ENCODE results near the gene SPTBN4. TPM values are rescaled to one million over a fixed set of nuclear protein-coding genes. Genes with fewer than 3 reads are reported as not detected.

Gene SPTBN4
- total RNA-seq, 1 experiment from 2014 or later: 1.9 TPM

GRCh38 chr19:40464059-40465024 is 2.5 kb upstream of the SPTBN4 start:
- peak overlapping the region; percentile 89 for H3K4me3 ChIP-seq (ENCODE audit: low read length)
- no peak overlapping the region for H2AFZ ChIP-seq (ENCODE audit: low read length)
- H3K36me3 ChIP-seq (ENCODE audit: low read depth, low read length): no peaks in the 10 kb centered on the region
- ATAC-seq (peak; percentile 19), DNase-seq (peak; percentile 94)
- no peak for TF ChIP-seq EZH2 (IDR thresholded peaks at IDR 0.05; ENCODE audit: low read length, unreplicated experiment)
- peak; percentile 64 for TF ChIP-seq CTCF (conservative IDR thresholded peaks at IDR 0.05; ENCODE audit: low read depth, low read length)
- TF ChIP-seq EZH2phosphoT487 (IDR thresholded peaks at IDR 0.05; ENCODE audit: borderline replicate concordance, low read length): no peak
- peak overlapping the region; percentile 76 for H3K9ac ChIP-seq (ENCODE audit: low read length)
- no peaks in the 10 kb centered on the region for H3K9me3 ChIP-seq (ENCODE audit: low read length)
- no TSS peak for BruUV-seq (replicated peaks)
- no peaks in the 10 kb centered on the region for H3K27me3 ChIP-seq (ENCODE audit: low read length)
- no peaks in the 10 kb centered on the region for H3K9me2 ChIP-seq (replicated peaks; ENCODE audit: low read length)
- peak overlapping the region; percentile 91 for H3K4me2 ChIP-seq (ENCODE audit: low read length)
- no peaks in the 10 kb centered on the region for H4K20me1 ChIP-seq (ENCODE audit: low read length)
- CTCF ChIA-PET: interaction anchor here (0.5 to 2.6 kb wide), 13 partner anchors 13 to 170 kb away, joined by 3 to 18 read pairs (median 4); partner anchors contain the start of gene LTBP4
- H3K4me1 ChIP-seq (ENCODE audit: insufficient read depth, low read length): peaks cover 20% of the 10 kb centered on the region
- peaks cover 20% of the 10 kb centered on the region for H3K79me2 ChIP-seq (ENCODE audit: low read length)
- POLR2A ChIA-PET (ENCODE audit: unreplicated experiment): interaction anchor here (0.7 kb wide), 2 partner anchors 37 to 44 kb away, joined by 4 to 10 read pairs; no protein-coding TSS in a partner anchor
- peak overlapping the region; percentile 70 for H3K27ac ChIP-seq (ENCODE audit: low read length)
- intact Hi-C loops (cut with micrococcal nuclease): loop anchor here (2.0 to 5.0 kb wide), 2 partner anchors 58 to 134 kb away; no protein-coding TSS in a partner anchor
- no peaks in the 10 kb centered on the region for H3F3A ChIP-seq (ENCODE audit: low read length, unreplicated experiment)

GRCh38 chr19:40465025-40465556 is 1.7 kb upstream of the SPTBN4 start:
- no peaks in the 10 kb centered on the region for H3K9me2 ChIP-seq (replicated peaks; ENCODE audit: low read length)
- CTCF ChIA-PET: interaction anchor here (1.4 to 2.6 kb wide), 2 partner anchors 56 to 138 kb away, joined by 8 to 18 read pairs; no protein-coding TSS in a partner anchor
- H3K4me2 ChIP-seq (ENCODE audit: low read length): peak overlapping the region; percentile 91
- no peaks in the 10 kb centered on the region for H3K27me3 ChIP-seq (ENCODE audit: low read length)
- intact Hi-C loops (cut with micrococcal nuclease): loop anchor here (2.0 kb wide), 1 partner anchor 134 kb away; no protein-coding TSS in a partner anchor
- no peaks in the 10 kb centered on the region for H3K36me3 ChIP-seq (ENCODE audit: low read depth, low read length)
- peak overlapping the region; percentile 86 for H2AFZ ChIP-seq (ENCODE audit: low read length)
- ATAC-seq (peak; percentile 1), DNase-seq (peak; percentile 39)
- peak overlapping the region; percentile 76 for H3K9ac ChIP-seq (ENCODE audit: low read length)
- H3K27ac ChIP-seq (ENCODE audit: low read length): peak overlapping the region; percentile 70
- H3F3A ChIP-seq (ENCODE audit: low read length, unreplicated experiment): no peaks in the 10 kb centered on the region
- TF ChIP-seq EZH2 (IDR thresholded peaks at IDR 0.05; ENCODE audit: low read length, unreplicated experiment) (no peak), EZH2phosphoT487 (IDR thresholded peaks at IDR 0.05; ENCODE audit: borderline replicate concordance, low read length) (no peak), CTCF (conservative IDR thresholded peaks at IDR 0.05; ENCODE audit: low read depth, low read length) (no peak)
- BruUV-seq (replicated peaks): TSS peak; percentile 90
- H3K79me2 ChIP-seq (ENCODE audit: low read length): peaks cover 20% of the 10 kb centered on the region
- peak overlapping the region; percentile 89 for H3K4me3 ChIP-seq (ENCODE audit: low read length)
- no peaks in the 10 kb centered on the region for H4K20me1 ChIP-seq (ENCODE audit: low read length)
- POLR2A ChIA-PET (ENCODE audit: unreplicated experiment): interaction anchor here (0.5 to 1.0 kb wide), 4 partner anchors 25 to 672 kb away, joined by 3 to 9 read pairs (median 4); no protein-coding TSS in a partner anchor
- no peaks in the 10 kb centered on the region for H3K9me3 ChIP-seq (ENCODE audit: low read length)
- peaks cover 20% of the 10 kb centered on the region for H3K4me1 ChIP-seq (ENCODE audit: insufficient read depth, low read length)
